Activated CD8-positive, alpha-beta T cell treated with anti-CD3 and anti-CD28 coated beads for 36 hours (primary cell): ENCODE results near the gene FBXO17. TPM values are rescaled to one million over a fixed set of nuclear protein-coding genes. Genes with fewer than 3 reads are reported as not detected.
"Not testable (repeated sequence)": the region's sequence is repeated elsewhere in the genome, so short reads cannot be mapped to it uniquely, and the experiment has no call there.

Source experiments
- ATAC-seq: fragments of 200-7000 bp; cut with Tn5 transposase; one replicate; pipeline ENCODE4 v1.10.0; 2021; ENCODE audit warnings: mild to moderate bottlenecking, moderate library complexity
- CTCF ChIA-PET: fragments of 350-600 bp; sonication (Branson Sonifier 250); formaldehyde crosslinking; loops from one replicate; lab custom pipeline; 2021; ENCODE audit warnings: antibody characterized with exemption; lab: Charles Lee
- POLR2A ChIA-PET: fragments of 350-600 bp; sonication (Branson Sonifier 250); formaldehyde crosslinking; loops from one replicate; lab custom pipeline; 2021; ENCODE audit warnings: antibody characterized with exemption; lab: Charles Lee
- DNase-seq: peaks from one replicate; pipeline ENCODE4 v3.0.0-alpha.2; 2020
- H3K27ac Mint-ChIP-seq: one replicate; pipeline ENCODE4 v1.8.0; 2021; ENCODE audit warnings: mild to moderate bottlenecking, mixed read lengths
- H3K27me3 Mint-ChIP-seq: one replicate; pipeline ENCODE4 v1.8.0; 2021; ENCODE audit warnings: mixed read lengths
- H3K36me3 Mint-ChIP-seq: one replicate; pipeline ENCODE4 v1.8.0; 2021; ENCODE audit warnings: low read depth, mixed read lengths
- H3K4me1 Mint-ChIP-seq: one replicate; pipeline ENCODE4 v1.8.0; 2021; ENCODE audit warnings: low read depth, mixed read lengths
- H3K4me3 Mint-ChIP-seq: one replicate; pipeline ENCODE4 v1.8.0; 2021; ENCODE audit warnings: mild to moderate bottlenecking, moderate library complexity, mixed read lengths
- H3K9me3 Mint-ChIP-seq: one replicate; pipeline ENCODE4 v1.8.0; 2021; ENCODE audit warnings: mixed read lengths
- intact Hi-C: fragments of 100-400 bp; cut with micrococcal nuclease; formaldehyde crosslinking; loops from one replicate; pipeline ENCODE4 v1.10.0; 2022
- total RNA-seq, 2 experiments: library from RNA; stranded (reverse); gene quantifications; one replicate each; pipeline ENCODE4 v1.2.3, GENCODE V29; 2021
- TF ChIP-seq, protein P1 (sequence below): fragments of 200-600 bp; IDR thresholded peaks from one replicate; pipeline ENCODE4 v1.8.0; 2022; ENCODE audit warnings: antibody characterized with exemption, mild to moderate bottlenecking

FBXO17 gene
- total RNA-seq, 2 experiments from 2014 or later = not detected

- ATAC-seq (no peak), DNase-seq (no peak)
- Mint-ChIP-seq H3K27ac (no peak overlapping the region), H3K4me3 (peak overlapping the region; percentile 14), H3K4me1 (peaks cover 18% of the 10 kb centered on the region), H3K36me3 (no peaks in the 10 kb centered on the region), H3K9me3 (no peaks in the 10 kb centered on the region), H3K27me3 (peaks cover 25% of the 10 kb centered on the region)
- intact Hi-C loops = no loop called here
- POLR2A ChIA-PET = no interaction called here
- CTCF ChIA-PET = interaction anchor here (1.4 kb wide), 1 partner anchor 16 kb away, joined by 4 read pairs; no protein-coding TSS in a partner anchor
- TF ChIP-seq, protein P1, sequence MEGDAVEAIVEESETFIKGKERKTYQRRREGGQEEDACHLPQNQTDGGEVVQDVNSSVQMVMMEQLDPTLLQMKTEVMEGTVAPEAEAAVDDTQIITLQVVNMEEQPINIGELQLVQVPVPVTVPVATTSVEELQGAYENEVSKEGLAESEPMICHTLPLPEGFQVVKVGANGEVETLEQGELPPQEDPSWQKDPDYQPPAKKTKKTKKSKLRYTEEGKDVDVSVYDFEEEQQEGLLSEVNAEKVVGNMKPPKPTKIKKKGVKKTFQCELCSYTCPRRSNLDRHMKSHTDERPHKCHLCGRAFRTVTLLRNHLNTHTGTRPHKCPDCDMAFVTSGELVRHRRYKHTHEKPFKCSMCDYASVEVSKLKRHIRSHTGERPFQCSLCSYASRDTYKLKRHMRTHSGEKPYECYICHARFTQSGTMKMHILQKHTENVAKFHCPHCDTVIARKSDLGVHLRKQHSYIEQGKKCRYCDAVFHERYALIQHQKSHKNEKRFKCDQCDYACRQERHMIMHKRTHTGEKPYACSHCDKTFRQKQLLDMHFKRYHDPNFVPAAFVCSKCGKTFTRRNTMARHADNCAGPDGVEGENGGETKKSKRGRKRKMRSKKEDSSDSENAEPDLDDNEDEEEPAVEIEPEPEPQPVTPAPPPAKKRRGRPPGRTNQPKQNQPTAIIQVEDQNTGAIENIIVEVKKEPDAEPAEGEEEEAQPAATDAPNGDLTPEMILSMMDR = no peak
Measured at GRCh38 chr19:38975861-38976271, 324 bp upstream of the FBXO17 start.

DNA sequence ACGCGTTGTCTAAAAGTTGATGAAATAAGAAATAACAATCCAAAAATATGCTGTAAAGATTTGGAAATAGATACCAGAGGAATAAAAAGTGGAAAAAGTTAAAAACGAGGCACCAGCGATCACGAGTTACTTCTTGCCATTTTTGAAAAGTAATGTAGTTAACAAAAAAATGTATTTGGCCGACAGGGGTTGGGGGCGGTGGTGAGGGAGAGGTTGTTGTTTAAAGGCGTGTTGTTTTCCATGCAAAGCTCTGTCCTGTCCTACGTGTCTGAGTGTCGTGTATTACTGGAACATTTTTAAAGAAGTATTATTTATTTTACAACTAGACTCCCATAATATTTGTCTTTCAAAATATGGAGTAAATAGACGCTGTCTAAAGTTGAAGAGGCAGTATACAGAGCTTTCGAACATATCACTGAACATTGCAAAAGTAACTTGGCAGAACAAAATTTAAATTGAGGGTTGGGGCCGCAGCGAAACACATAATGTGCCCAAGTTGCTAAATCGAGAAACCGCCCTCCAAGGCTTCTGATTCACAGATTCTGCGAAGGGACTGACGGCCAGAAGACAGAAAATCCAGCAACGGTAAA, 823 bp downstream of the FBXO17 start:
- no peak for ATAC-seq
- H3K4me3 Mint-ChIP-seq = no peak overlapping the region

DNA sequence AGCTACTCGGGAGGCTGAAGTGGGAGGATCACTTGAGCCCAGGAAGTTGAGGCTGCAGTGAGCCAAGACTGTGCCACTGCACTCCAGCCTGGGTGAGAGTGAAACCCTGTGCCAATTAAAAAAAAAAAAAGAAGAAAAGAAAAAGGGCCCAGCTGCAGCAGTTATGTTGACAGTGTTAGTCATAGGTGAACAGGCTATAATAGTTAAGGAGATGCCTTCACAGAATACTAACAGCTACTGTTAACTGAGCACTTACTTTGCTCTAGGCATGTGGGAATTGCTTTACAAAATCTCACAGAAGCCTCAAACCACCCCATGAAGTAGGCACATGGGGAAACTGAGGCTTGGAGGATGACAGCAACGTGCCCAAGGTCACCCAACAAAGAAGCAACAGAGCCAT, 3.9 kb downstream of the FBXO17 start:
- Mint-ChIP-seq H3K27me3 (peaks cover 18% of the 10 kb centered on the region), H3K36me3 (no peaks in the 10 kb centered on the region), H3K9me3 (no peaks in the 10 kb centered on the region), H3K27ac (no peak overlapping the region), H3K4me1 (peaks cover 9% of the 10 kb centered on the region), H3K4me3 (no peak overlapping the region)
- intact Hi-C loops = no loop called here
- TF ChIP-seq, protein P1 = no peak
- CTCF ChIA-PET = interaction anchor here (2.9 kb wide), 1 partner anchor 10 kb away, joined by 13 read pairs; no protein-coding TSS in a partner anchor
- ATAC-seq = no peak
- POLR2A ChIA-PET = interaction anchor here (1.2 kb wide), 1 partner anchor 13 kb away, joined by 3 read pairs; no protein-coding TSS in a partner anchor
- no peak for DNase-seq

More for the DNA sequence above, 823 bp downstream of the FBXO17 start:
- no peaks in the 10 kb centered on the region for H3K36me3 Mint-ChIP-seq
- H3K4me1 Mint-ChIP-seq = peaks cover 18% of the 10 kb centered on the region
- TF ChIP-seq, protein P1 = no peak
- POLR2A ChIA-PET = no interaction called here
- H3K9me3 Mint-ChIP-seq = no peaks in the 10 kb centered on the region
- no peak for DNase-seq
- CTCF ChIA-PET = interaction anchor here (0.8 to 1.1 kb wide), 2 partner anchors 12 to 177 kb away, joined by 3 to 4 read pairs; no protein-coding TSS in a partner anchor
- H3K27me3 Mint-ChIP-seq = peaks cover 25% of the 10 kb centered on the region
- H3K27ac Mint-ChIP-seq = no peak overlapping the region
- intact Hi-C loops = no loop called here

DNA sequence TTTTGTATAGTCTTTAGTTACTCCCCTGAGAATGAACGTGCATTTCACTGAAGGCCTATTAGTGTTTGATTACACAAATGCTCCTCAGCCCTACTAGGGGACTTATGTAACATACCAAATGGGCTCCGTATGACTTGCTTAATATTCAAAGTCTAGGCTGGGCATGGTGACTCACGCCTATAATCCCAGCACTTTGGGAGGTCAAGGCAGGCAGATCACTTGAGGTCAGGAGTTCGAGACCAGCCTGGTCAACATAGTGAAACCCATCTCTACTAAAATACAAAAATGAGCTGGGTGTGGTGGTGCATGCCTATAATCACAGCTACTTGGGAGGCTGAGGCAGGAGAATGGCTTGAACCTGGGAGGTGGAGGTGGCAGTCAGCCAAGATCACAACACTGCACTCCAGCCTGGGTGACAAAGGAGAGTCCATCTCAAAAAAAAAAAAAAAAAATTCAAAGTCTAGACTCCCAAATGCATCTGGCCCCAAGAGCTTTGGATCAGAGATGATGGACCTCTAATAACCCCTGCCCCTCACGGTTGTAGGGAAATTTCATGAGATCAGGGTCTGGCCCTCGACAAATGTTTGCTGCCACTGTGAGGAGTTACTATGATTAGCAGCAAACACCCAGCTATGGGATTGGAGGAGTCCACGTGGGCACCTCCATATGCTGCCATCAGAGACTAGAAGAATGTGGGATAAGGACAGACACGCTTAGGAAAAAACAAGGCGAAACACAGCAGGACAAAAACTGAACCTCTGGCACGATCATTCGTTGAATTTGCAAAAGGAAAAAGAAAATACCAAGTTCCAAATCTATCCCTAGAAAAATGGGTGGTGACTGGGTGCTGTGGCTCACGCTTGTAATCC, 4.6 kb downstream of the FBXO17 start:
- DNase-seq = no peak
- H3K4me1 Mint-ChIP-seq = peaks cover 3% of the 10 kb centered on the region
- TF ChIP-seq, protein P1 = no peak
- H3K27ac Mint-ChIP-seq = no peak overlapping the region
- no peaks in the 10 kb centered on the region for H3K9me3 Mint-ChIP-seq
- intact Hi-C loops = no loop called here
- ChIA-PET CTCF (interaction anchor here (1.6 to 2.9 kb wide), 2 partner anchors 9 to 40 kb away, joined by 5 to 13 read pairs; partner anchors contain the start of genes MRPS12 and SARS2), POLR2A (interaction anchor here (1.2 kb wide), 1 partner anchor 12 kb away, joined by 3 read pairs; no protein-coding TSS in a partner anchor)
- H3K36me3 Mint-ChIP-seq = no peaks in the 10 kb centered on the region
- no peak for ATAC-seq
- peaks cover 14% of the 10 kb centered on the region for H3K27me3 Mint-ChIP-seq
- H3K4me3 Mint-ChIP-seq = no peak overlapping the region

DNA sequence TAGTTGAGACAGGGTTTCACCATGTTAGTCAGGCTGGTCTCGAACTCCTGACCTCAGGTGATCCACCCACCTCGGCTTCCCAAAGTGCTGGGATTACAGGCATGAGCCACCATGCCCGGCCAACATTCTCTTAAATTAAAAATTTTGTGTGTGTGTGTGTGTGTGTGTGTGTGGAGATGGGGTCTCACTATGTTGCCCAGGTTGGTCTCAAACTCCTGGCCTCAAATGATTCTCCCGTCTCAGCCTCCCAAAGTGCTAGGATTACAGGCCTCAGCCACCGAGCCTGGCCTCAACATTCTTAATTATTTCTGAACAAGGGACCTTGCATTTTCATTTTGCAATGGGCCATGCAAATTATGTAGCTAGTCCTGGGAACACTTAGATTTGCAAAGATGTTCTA, 9.4 kb downstream of the FBXO17 start:
- POLR2A ChIA-PET, H3K27me3 Mint-ChIP-seq, H3K4me3 Mint-ChIP-seq, intact Hi-C loops, H3K36me3 Mint-ChIP-seq, ATAC-seq, H3K4me1 Mint-ChIP-seq, H3K9me3 Mint-ChIP-seq, H3K27ac Mint-ChIP-seq, DNase-seq: not testable (repeated sequence)
- CTCF ChIA-PET = interaction anchor here (0.9 to 1.0 kb wide), 2 partner anchors 11 to 14 kb away, joined by 3 to 4 read pairs; no protein-coding TSS in a partner anchor
